Duodenal mucosa (tissue), 2 donors: ENCODE data around the gene SERP2.

Experiments
- H3K27ac ChIP-seq: one replicate; pipeline ENCODE4 v1.7.0; 2013; ENCODE audit warnings: low read depth, low read length
- H3K27me3 ChIP-seq, 2 donors: one replicate each; pipeline ENCODE4 v1.7.0; 2013; ENCODE audit warnings: low read length in 2 of 2, control low read depth in 1 of 2; ENCODE audit not compliant: insufficient read depth in 2 of 2, control insufficient read depth in 1 of 2
- H3K36me3 ChIP-seq, 2 donors: one replicate each; pipeline ENCODE4 v1.7.0; 2013; ENCODE audit warnings: low read length in 2 of 2, control low read depth in 1 of 2; ENCODE audit not compliant: insufficient read depth in 2 of 2, control insufficient read depth in 1 of 2
- H3K4me1 ChIP-seq, 2 donors: one replicate each; pipeline ENCODE4 v1.7.0; 2013; ENCODE audit warnings: low read length in 2 of 2, control low read depth in 1 of 2; ENCODE audit not compliant: insufficient read depth in 2 of 2, control insufficient read depth in 1 of 2
- H3K4me3 ChIP-seq, 2 donors: one replicate each; pipeline ENCODE4 v1.7.0; 2013; ENCODE audit warnings: low read length in 2 of 2, low read depth in 1 of 2
- H3K9ac ChIP-seq, 2 donors: one replicate each; pipeline ENCODE4 v1.7.0; 2013; ENCODE audit warnings: low read length in 2 of 2, low read depth in 1 of 2
- H3K9me3 ChIP-seq, 2 donors: one replicate each; pipeline ENCODE4 v1.7.0; 2013; ENCODE audit warnings: low read length in 2 of 2, control low read depth in 1 of 2; ENCODE audit not compliant: control insufficient read depth in 1 of 2

The SERP2 gene

GRCh38 chr13:44385401-44385800 lies 11.8 kb downstream of the SERP2 start:
- no peaks in the 10 kb centered on the region for H3K36me3 ChIP-seq
- H3K4me3 ChIP-seq, result no peak overlapping the region
- no peaks in the 10 kb centered on the region for H3K27me3 ChIP-seq
- H3K4me1 ChIP-seq, result peaks cover 7 to 14% of the 10 kb centered on the region in 2 donors
- no peak overlapping the region for H3K27ac ChIP-seq
- no peaks in the 10 kb centered on the region for H3K9me3 ChIP-seq
- H3K9ac ChIP-seq, result no peak overlapping the region

- H3K36me3 ChIP-seq, result no peaks in the 10 kb centered on the region
- H3K27ac ChIP-seq, result no peak overlapping the region
- no peak overlapping the region for H3K9ac ChIP-seq
- no peaks in the 10 kb centered on the region for H3K27me3 ChIP-seq
- no peak overlapping the region for H3K4me3 ChIP-seq
- peaks cover 7 to 14% of the 10 kb centered on the region in 2 donors for H3K4me1 ChIP-seq
- H3K9me3 ChIP-seq, result no peaks in the 10 kb centered on the region
Measured at GRCh38 chr13:44385847-44386246, 12.2 kb downstream of the SERP2 start.

GRCh38 chr13:44386913-44387556 lies 13.4 kb downstream of the SERP2 start:
- no peak overlapping the region for H3K27ac ChIP-seq
- no peaks in the 10 kb centered on the region for H3K27me3 ChIP-seq
- H3K36me3 ChIP-seq, result no peaks in the 10 kb centered on the region
- no peaks in the 10 kb centered on the region for H3K9me3 ChIP-seq
- H3K4me3 ChIP-seq, result no peak overlapping the region
- no peak overlapping the region for H3K9ac ChIP-seq
- H3K4me1 ChIP-seq, result peaks cover 7 to 14% of the 10 kb centered on the region in 2 donors

DNA sequence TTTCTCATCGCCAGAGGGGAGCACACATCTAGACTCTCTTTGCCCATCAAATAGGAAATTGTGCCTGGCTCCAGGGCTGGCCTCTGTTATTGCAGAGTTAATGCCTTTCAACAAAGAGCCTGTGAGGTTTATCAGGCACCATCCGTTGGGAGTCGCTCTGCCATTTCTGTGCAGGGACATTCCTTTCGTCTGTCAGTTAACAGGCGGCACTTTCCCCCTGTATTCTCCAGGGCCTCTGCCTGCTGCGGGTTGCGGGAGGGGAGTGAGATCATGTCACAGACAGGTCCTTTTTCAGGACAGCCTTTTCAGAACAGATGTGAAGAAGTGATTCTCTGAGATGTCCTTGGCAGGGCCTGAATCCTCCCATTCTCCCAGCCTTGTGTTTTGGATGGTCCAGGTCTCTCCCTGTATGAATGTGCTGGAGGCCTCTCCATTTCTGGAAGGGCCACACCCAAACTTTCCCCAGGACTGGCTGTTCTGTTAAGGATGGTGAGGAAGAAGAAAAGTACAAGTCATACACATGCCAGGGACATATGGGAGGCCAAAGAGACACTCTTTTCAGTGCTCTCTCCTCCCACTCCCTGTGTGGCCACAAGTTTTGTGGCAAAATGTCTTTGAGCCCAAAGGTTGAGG lies 14.9 kb downstream of the SERP2 start:
- Histone ChIP-seq H3K9ac (no peak overlapping the region), H3K27ac (no peak overlapping the region), H3K9me3 (no peaks in the 10 kb centered on the region), H3K27me3 (no peaks in the 10 kb centered on the region), H3K36me3 (no peaks in the 10 kb centered on the region), H3K4me1 (peaks cover 6% of the 10 kb centered on the region in 2 donors), H3K4me3 (no peak overlapping the region)

- Histone ChIP-seq H3K27ac (no peak overlapping the region), H3K4me1 (peaks cover 6 to 7% of the 10 kb centered on the region in 2 donors), H3K9me3 (no peaks in the 10 kb centered on the region), H3K4me3 (no peak overlapping the region), H3K27me3 (no peaks in the 10 kb centered on the region), H3K9ac (no peak overlapping the region), H3K36me3 (no peaks in the 10 kb centered on the region)
Measured at GRCh38 chr13:44389060-44389666, 15.5 kb downstream of the SERP2 start.

DNA sequence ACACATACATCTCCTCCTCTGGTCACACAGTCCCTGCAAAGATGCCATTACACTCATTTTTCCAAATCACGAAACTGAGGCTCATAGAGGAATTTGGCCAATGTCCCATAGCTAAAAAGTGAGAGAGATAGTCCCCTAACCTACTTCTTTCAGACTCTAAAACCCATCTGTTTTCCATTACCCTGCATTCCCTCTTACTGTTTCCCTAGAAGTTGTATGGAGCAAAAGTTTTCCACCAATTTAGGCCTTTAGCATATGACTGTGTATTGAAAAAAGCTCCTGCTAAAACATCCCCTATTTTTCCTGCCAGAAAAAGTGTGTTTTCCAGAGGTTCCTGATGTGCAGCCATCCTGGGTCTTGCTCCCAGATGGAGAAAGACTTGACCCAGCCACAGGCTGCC lies 16.3 kb downstream of the SERP2 start:
- Histone ChIP-seq H3K27ac (no peak overlapping the region), H3K9me3 (no peaks in the 10 kb centered on the region)

DNA sequence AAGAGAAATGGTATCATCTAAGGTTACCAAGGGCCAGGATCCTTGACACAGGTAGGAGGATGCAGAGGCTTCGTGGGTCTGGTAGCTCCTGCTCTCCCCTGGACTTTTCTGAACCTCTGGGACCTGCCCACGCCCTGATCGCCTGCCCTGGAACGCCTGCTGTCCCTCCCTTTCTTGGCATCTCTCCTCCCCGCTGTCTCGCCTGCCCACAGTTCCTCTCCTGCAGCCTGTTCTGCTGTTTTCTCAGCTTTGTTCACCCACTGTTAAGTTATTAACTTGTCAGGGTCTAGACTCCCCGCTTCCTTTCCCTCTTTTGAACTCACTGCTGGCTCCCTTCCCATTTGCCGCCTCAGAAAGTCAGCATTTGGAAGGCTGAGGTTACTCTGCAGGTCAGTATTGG lies 19.8 kb downstream of the SERP2 start:
- Histone ChIP-seq H3K27me3 (no peaks in the 10 kb centered on the region), H3K9me3 (no peaks in the 10 kb centered on the region), H3K4me1 (peaks cover 5 to 7% of the 10 kb centered on the region in 2 donors), H3K27ac (no peak overlapping the region), H3K36me3 (no peaks in the 10 kb centered on the region), H3K4me3 (no peak overlapping the region), H3K9ac (peak overlapping the region in 1 of 2 donors; percentile 10)

More for the DNA sequence above, 16.3 kb downstream of the SERP2 start:
- peaks cover 6 to 7% of the 10 kb centered on the region in 2 donors for H3K4me1 ChIP-seq
- H3K27me3 ChIP-seq, result no peaks in the 10 kb centered on the region
- H3K9ac ChIP-seq, result no peak overlapping the region
- no peaks in the 10 kb centered on the region for H3K36me3 ChIP-seq
- no peak overlapping the region for H3K4me3 ChIP-seq

DNA sequence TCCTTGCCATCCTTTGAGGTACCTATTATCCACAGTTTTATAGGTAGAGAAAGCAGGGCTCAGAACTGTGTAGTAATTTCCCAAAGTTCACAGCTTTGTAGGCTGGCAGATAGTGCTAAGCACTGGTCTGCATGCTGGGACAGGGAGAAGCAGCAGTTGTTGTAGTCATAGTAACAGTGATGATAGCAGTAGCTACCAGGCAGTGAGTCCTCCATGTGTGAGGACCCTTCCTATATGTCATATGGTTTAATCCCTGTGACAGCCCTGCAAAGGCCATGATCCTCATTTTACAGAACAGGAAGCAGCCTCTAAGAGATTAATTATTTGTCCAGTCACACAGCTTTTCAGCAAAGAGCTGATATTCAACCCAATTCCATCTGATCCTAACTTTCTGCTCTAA lies 21.0 kb downstream of the SERP2 start:
- no peak overlapping the region for H3K9ac ChIP-seq
- peaks cover 7 to 13% of the 10 kb centered on the region in 2 donors for H3K4me1 ChIP-seq
- H3K27me3 ChIP-seq, result no peaks in the 10 kb centered on the region
- H3K4me3 ChIP-seq, result no peak overlapping the region
- no peak overlapping the region for H3K27ac ChIP-seq
- H3K9me3 ChIP-seq, result no peaks in the 10 kb centered on the region
- H3K36me3 ChIP-seq, result no peaks in the 10 kb centered on the region

DNA sequence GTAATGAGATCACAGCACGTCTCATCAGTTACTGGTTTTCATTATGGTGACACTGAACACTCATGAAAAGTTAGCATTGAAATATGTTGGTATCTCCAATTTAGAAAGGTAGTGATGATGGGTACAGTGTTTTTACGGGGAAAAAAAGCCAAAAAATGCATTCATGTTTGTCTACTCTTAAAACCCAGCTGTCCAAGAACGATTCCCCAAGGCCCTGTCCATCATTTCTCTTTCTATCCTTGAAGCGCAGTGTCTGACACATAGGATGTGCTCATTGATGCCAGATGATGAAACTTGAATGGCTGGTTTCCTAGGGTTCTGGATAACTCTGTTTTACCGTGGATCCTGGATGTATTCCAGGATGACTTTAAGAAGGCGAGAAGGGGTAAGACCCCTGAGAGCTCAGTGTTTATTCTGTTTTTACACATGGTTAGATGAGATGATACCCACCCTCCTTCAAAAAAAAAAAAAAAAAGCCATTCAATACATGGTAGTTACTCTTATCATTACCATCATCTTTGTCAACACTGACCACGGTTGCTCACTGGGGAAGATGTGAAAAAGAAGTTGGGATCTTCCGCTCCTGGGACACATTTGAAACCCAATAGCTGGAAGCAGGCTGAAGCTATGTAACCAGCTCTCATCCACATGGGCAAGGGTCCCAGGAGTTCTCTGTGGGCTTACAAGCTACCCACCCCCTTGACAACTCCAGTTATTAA lies 22.5 kb downstream of the SERP2 start:
- Histone ChIP-seq H3K4me1 (peaks cover 7 to 13% of the 10 kb centered on the region in 2 donors), H3K27me3 (no peaks in the 10 kb centered on the region), H3K36me3 (no peaks in the 10 kb centered on the region), H3K9me3 (no peaks in the 10 kb centered on the region), H3K27ac (peak overlapping the region; percentile 22), H3K4me3 (no peak overlapping the region), H3K9ac (no peak overlapping the region)
